Myocyte (in vitro differentiated cells): ENCODE data around the gene WNT3. TPM values are rescaled to one million over a fixed set of nuclear protein-coding genes. Genes with fewer than 3 reads are reported as not detected.
"Not testable (repeated sequence)": the region's sequence is repeated elsewhere in the genome, so short reads cannot be mapped to it uniquely, and the experiment has no call there.

ENCODE experiments used
- DNase-seq: peaks from one replicate; pipeline ENCODE4 v3.0.0-alpha.2; 2012; ENCODE audit warnings: low read depth
- total RNA-seq: library from RNA; depleted of rRNA; stranded (reverse); fragments of >200 nt; gene quantifications from 2 replicates; pipeline ENCODE4 v1.2.3, GENCODE V29; 2014

WNT3 gene
- total RNA-seq, 1 donor from 2014 or later, result 0.86 TPM

DNA sequence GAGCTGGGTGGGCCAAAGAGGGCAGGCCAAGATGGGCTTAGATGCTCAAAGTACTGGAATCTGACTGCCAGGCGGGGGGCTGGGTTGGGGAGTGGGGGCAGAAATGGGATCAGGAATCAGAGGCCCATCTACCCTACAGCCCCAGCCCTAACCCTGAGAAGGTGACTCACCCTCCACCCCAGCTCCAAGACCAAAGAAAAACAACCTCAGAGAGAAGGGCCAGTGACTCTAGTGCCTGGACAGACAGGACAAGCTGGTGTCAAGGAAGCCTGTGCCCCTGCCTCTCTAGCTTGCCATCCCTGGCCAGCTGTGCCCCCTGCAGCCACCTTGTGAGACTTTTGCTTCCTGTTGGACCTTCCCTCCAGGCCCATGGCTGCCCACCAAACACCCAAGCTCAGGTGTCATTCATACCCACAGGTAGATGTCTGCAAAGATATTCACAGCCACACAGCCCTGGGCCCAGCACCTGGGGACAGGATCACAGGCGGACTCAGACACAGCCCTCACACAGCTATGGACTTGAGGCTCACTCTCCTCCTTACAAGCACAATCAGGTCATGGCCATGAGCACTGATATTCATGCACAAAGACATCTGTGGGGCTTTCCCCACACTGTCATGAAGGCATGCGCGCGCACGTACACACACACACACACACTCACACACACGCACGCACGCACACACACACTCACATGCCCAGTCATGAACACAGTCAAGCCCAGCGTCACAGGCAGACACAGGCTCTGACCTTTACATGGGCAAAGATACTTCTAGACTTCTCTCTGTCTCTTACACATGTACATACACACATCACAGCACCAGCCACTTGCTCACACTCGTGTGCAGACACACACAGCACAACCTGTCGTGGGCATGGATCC lies 2.8 kb downstream of the WNT3 start:
- no peak for DNase-seq

GRCh38 chr17:46814446-46814845 lies 4.0 kb downstream of the WNT3 start:
- no peak for DNase-seq

DNA sequence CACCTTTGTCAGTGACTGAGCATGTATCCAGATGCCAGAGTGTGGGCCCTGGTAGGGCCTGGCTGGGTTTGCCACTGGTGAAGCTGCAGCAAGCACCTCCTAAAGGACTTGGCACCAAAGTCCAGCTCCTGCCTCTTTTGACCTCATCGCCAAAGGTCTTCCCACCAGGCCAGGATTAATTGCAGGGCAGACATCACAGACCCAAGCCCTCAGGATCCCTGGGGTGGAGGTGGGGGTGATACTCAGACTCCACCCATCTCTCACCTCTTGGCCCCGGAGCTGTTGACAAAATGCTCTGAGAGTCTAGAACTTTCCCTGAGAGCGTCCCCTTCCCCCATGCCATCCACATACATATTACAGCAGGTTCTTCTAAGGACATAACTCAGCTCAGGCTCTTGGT lies 4.6 kb downstream of the WNT3 start:
- DNase-seq, result no peak

GRCh38 chr17:46812624-46813318 lies 5.7 kb downstream of the WNT3 start:
- no peak for DNase-seq

GRCh38 chr17:46811978-46812583 lies 6.4 kb downstream of the WNT3 start:
- DNase-seq, result no peak

GRCh38 chr17:46810837-46811236 lies 7.7 kb downstream of the WNT3 start:
- DNase-seq, result no peak

DNA sequence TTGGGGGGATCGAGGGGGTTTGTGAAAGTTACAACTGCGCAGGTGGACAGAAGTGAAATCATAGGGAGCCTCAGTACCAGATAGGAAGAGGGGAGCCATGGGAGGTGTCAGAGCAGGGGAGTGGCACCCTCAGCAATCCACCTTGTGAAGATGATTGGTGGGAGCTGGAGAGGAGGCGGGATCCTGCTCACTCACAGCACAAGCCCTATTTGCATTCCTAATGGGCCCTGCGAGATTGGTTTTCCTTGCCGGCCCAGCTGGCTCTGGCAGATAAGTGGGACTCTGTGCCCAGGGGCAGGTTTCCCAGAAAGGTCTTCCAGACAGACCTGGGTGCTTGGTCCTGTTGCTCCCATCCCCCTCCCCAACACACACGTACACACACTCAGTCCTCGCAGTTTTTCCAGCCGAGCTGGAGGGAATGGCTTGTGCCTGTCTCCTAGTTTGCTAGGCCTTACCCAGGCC lies 9.4 kb downstream of the WNT3 start:
- DNase-seq, result no peak

DNA sequence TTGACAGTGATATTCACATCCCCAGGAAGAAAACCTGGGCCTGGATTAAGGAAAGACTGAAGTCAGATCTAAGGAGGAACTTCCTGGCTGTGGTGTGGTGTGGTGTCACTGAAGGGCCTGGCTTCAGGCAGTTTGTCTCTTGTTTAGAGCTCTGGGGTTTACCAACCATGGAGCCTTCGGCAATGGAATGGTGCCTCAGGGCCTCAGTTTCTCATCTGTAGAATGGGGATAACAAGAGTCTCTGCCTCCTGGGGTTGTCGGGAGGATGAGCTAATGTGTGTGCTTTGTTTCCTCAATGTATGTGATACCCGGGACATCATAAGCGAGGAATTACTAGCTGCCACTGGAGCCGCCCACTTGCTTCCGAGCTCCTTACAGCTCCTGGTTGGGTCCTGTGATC lies 12.7 kb downstream of the WNT3 start:
- no peak for DNase-seq

DNA sequence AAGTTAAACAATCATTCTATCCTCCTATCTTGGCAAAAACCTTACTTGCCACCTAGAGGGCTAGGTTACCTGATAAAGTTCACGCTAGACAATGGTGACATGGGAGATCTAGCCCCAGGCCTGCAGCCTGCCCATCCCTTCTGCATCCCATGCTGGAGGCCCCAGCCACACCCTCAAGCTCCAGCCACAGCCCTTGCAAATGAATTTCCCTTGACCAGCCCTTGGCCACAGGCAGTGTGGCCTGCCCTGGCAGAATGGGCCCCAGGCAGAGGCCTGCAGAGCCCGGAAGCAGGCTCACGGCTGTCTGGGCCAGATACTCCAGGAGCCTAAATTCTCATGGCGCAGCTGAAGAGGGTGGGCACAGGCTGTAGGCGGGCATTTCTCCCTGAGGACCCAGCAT lies 14.9 kb downstream of the WNT3 start:
- DNase-seq, result peak; percentile 28

DNA sequence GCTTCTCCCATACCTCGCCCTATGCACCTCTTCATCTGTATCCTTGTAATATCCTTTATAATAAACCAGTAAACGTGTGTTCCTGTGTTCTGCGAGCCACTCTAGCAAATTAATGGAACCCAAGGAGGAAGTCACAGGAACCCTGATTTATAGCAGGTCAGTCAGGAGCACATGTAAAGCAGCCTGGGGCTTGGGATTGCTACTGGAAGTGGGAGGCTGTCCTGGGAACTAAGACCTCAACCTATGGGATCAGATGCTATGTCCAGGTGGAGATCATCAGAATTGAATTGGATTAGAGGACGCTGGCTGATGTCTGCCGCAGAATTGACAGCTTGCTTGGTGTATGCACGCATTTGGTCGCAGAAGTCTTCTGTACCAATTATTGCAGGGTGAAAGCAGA lies 15.7 kb downstream of the WNT3 start:
- no peak for DNase-seq

DNA sequence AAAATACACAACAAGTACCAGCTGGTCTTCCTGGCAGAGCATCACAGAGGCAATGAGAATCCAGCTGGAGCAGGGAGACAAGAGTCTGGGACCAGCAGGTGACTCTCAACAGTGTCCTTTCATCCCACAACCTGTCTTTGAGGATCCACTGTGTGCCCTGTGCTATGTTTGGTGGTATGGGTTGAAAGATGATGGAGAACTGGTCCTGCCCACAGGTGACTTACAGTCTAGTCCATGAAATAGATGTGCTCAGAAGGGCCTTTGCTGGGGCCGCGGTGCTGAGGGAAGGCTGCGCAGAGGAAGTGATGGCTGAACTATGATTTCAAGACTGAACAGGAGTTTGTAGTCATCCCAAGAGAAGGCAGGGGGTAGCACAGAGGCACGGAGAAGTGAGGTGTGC lies 17.9 kb downstream of the WNT3 start:
- no peak for DNase-seq

DNA sequence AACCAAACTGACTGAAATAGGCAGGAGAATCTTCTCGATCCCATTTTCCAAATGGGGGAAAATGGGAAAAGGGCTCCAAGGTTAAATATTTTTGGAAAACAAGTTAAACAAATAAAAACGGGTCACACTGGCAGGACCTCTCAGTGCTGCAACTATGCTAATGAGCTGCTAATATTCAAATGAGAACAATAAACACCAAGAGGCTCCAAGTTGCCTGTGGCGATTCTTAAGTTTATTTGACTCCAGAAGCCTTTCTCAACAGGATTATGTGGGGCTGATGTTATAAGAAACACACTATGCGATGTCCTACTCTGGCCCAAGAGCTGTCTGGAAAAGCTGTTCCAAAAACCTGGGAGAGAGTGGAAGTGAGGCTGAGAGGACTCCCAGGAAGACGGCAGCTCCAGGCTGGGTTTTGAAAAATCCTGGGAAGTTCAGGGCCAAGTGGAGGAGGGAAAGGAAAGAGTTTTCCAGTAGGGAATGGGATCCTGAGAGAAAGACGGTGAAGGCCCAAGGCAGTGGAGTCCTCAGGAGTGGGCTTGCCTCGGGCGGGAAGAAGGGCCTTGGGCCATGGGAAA lies 21.4 kb downstream of the WNT3 start:
- DNase-seq, result no peak

- no peak for DNase-seq
Measured at GRCh38 chr17:46796524-46796923, 22.0 kb downstream of the WNT3 start.

GRCh38 chr17:46796084-46796483 lies 22.4 kb downstream of the WNT3 start:
- DNase-seq, result no peak

DNA sequence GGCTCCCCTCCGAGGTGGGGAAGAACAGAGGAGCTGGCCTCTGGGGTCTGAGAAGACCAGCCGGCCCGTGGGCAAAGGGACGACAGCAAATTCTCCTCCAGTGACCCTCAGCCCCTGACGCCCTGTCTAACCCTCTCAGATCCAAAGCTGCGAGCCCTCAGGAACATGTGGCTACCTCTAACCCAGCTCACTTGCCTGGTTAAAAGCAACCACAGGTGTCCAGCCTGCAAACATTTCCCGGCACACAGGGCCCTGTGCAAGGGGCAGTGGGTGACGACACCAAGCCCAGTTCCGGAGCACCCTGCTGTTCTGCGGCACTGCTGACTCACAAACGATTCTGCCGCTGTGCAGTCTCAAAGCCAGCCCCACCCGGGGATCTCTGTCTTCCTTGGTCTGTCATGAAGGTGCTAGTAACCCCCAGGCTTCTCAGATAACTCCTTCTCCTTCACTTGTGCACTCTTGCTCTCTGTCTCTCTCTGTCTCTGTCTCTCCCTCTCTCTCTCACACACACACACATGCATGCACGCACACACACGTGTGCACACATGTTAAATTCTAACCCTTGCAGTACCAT lies 23.0 kb downstream of the WNT3 start:
- no peak for DNase-seq

- DNase-seq, result no peak
Measured at GRCh38 chr17:46794318-46794717, 24.2 kb downstream of the WNT3 start.

DNA sequence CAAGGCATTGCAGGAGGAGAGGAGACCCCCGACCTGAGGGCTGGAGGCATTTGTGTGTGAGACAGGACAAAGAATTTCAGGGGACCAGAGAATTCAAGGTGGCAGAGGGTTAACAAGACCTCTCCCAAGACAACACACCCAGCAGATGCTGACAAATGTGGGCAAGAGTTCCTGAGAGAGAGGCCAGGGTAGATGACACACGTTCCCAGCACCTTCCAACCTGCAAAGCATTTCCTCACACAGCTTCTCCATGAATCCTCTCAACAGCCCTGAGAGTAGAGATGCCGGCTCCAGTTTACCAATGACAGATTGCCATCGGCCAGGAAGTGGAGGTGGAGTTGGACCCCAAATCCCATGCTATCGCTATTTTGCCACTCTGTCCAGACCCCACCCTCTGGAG lies 25.0 kb downstream of the WNT3 start:
- no peak for DNase-seq

DNA sequence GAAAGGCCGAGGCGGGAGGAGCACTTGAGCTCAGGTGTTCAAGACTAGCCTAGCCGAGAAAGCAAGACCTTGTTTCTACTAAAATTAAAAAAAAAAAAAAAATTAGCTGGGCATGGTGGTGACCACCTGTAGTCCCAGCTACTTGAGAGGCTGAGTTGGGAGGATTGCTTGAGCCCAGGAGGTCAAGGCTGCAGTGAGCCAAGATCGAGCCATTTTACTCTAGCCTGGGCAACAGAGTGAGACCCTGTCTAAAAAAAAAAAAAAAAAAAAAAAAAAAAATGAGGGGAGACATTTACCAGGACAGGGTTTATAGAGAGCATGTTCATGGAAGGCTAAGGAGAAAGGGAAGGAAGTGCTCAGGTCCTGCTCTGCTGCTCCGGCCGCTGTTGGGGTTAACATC lies 25.5 kb downstream of the WNT3 start:
- DNase-seq, result not testable (repeated sequence)

GRCh38 chr17:46792071-46792470 lies 26.4 kb downstream of the WNT3 start:
- no peak for DNase-seq

GRCh38 chr17:46791531-46791930 lies 27.0 kb downstream of the WNT3 start:
- no peak for DNase-seq

DNA sequence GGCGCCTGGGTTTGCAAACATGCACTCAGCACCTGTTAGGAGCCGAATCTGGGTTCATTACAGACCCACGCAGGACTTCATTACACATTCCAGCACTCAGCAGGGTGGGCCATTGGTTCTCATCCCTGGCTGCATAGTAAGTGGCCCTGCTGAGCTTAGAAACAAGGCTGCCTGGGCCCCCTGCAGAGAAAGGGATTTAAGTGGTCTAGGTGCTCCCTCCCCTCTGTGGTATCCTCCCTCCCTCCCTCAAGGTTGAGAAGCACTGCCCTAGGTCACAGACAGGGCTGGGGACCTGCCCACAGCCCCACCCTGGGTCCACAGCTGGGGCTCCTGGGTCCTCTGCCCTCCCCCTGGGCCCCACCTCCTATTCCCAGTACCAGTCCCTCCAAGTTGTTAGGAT lies 28.3 kb downstream of the WNT3 start:
- no peak for DNase-seq

DNA sequence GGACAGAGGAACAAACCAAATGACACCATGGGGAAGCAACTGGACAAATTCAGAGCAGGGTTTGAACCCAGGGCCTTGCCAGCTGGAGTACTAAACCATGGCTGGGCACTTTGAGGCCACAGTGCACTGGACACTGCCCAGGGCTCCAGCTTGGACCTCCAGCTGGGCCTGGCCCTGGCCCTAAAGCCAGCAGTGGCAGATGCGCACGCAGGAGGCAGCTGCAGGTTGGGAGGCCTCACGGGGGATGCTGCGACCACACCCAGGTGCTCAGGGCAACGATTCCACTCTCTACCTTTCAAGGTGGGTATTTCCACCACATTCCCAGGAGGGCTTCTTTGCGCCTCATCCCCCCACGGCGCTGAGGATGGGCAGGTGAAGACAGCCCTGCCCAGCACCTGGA lies 28.9 kb downstream of the WNT3 start:
- no peak for DNase-seq
